Measurements from ENCODE around the gene RBL1.
"Not testable (repeated sequence)": the region's sequence is repeated elsewhere in the genome, so short reads cannot be mapped to it uniquely, and the experiment has no call there.

The RBL1 gene

GRCh38 chr20:36992802-36993334, 102.9 kb downstream of the RBL1 start:
- DNase-seq (ENCODE audit: low spot score) = no peak

DNA sequence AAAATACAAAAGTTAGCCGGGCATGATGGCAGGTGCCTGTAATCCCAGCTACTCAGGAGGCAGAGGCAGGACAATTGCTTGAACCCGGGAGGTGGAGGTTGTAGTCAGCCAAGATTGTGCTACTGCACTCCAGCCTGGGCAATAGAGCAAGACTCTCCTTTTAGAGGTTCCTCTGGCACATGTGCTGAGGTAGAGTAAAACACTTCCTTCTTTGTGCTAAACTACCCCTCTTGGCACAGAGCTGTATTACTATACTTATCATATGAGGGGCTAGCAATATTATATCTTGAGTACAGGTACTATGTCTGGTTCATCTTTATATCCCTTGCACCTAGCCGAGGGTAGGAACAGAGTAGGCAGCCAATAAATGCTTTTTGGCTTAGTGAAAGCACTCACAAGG, 104.1 kb downstream of the RBL1 start:
- DNase-seq (ENCODE audit: low spot score) = no peak

DNA sequence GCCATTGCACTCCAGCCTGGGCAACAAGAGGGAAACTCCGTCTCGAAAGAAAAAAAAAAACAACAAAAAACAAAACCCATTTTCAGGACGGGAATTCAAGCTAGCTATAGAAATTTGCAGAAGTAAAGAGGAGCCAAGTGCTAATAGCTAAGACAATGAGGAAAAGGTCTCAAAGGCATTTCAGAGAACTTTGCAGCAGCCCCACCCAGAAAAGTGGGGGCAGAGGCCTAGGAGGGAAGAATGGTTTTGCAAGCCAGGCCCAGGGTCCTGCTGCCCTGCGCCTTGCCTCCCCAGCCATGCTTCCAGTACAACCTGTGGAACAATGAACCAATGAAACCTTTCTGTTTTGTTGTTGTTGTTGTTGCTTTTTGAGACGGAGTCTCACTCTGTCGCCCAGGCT, 106.0 kb downstream of the RBL1 start:
- DNase-seq (ENCODE audit: low spot score) = no peak

GRCh38 chr20:36988494-36988966, 107.3 kb downstream of the RBL1 start:
- DNase-seq (ENCODE audit: low spot score) = peak; percentile 56

DNA sequence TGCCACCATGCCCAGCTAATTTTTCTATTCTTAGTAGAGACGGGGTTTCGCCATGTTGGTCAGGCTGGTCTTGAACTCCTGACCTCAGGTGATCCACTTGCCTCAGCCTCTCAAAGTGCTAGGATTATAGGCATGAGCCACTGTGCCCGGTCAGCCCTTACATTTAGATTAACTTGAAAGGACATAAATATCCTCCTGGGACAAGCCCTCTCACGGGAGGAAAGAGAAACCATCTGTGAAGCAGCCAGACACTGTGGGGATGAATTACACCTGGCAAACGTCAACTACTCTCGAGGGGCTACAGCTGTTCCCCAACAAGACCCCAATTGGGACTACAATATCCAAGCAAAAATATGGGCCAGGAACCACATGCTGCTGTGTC, 111.5 kb downstream of the RBL1 start:
- no peak for DNase-seq (ENCODE audit: low spot score)

GRCh38 chr20:36975099-36975818, 120.5 kb downstream of the RBL1 start:
- DNase-seq (ENCODE audit: low spot score) = no peak

DNA sequence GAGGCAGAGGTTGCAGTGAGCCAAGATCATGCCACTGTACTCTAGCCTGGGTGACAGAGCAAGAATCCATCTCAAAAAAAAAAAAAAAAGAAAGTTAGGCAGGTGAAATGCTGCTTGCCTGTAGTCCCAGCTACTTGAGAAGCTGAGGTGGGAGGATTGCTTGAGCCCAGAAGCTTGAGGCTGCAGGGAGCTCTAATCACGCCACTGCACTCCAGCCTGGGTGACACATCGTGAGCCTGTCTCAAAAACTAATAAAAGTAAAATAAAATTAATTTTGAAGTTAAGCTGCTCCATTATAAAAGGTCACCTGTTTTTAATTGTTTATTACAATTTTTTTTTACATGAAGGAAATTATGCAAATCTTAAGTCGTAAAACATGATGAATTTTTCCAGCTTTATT, 121.1 kb downstream of the RBL1 start:
- no peak for DNase-seq (ENCODE audit: low spot score)

DNA sequence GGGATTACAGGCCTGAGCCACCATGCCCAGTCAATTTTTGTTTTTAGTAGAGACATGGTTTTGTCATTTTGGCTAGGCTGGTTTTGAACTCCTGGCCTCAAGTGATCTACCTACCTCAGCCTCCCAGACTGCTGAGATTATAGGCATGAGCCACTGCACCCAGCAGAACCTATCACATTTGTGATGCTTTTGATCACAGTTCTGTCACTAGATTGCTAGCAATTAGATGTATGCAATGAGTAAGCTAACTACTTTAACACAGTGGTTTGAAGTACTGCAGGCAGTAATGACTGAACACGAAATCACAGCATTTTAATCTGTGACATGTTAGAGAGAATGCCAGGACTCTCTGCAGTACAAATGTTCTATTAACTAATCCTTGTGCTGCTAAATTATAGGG, 124.7 kb downstream of the RBL1 start:
- DNase-seq (ENCODE audit: low spot score) = no peak

- no peak for DNase-seq (ENCODE audit: low spot score)
These were observed 126.2 kb downstream of the RBL1 start for GRCh38 chr20:36969478-36970186.

GRCh38 chr20:36969051-36969450, 126.7 kb downstream of the RBL1 start:
- DNase-seq (ENCODE audit: low spot score) = no peak

- no peak for DNase-seq (ENCODE audit: low spot score)
These were observed 128.2 kb downstream of the RBL1 start for GRCh38 chr20:36967636-36968035.

DNA sequence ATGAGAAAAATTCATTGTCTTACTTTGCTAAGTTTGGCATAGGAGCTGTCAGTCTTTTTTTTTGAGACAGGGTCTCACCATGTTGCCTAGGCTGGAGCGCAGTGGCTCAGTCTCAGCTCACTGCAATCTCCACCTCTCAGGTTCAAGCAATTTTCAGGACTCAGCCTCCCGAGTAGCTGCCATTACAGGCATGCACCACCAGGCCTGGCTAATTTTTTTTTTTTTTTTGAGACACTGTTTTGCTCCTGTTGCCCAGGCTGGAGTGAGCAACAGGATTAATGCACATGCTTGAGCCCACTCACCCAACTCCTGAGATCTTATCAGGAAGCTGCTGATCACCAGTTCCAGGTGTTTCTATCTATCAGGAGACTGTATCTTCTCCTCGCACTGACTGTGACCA, 128.8 kb downstream of the RBL1 start:
- DNase-seq (ENCODE audit: low spot score) = not testable (repeated sequence)

DNA sequence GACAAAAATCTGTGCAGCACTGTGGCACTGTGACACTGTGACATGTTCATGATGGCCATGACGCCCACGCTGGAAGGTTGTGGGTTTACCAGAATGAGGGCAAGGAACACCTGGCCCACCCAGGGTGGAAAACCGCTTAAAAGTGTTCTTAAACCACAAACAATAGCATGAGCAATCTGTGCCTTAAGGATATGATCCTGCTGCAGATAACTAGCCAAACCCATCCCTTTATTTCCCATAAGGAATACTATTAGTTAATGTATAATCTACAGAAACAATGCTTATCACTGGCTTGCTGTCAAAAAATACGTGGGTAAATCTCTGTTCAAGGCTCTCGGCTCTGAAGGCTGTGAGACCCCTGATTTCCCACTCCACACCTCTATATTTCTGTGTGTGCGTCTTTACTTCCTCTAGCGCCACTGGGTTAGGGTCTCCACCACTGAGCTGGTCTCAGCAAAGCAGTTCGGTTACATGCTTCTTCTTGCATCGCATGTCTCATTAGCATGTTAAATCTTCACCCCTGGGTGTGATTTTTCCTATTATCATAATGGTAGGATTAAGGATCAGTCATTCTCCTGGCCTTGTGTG, 133.3 kb downstream of the RBL1 start:
- not testable (repeated sequence) for DNase-seq (ENCODE audit: low spot score)

DNA sequence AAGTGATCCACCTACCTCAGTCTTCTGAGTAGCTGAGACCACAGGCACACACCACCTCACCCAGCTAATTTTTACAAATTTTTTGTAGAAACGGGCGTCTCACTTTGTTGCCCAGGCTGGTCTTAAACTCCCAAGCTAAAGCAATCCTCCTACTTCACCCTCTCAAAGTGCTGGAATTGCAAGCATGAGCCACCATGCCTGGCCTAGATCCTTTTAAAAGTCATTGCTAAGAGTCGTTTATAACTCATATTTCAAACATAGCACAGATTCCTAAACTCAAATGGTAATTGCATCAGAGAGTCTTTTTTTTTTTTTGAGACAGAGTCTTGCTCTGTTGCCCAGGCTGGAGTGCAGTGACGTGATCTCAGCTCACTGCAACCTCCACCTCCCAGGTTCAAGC, 136.6 kb downstream of the RBL1 start:
- DNase-seq (ENCODE audit: low spot score) = no peak

- no peak for DNase-seq (ENCODE audit: low spot score)
These were observed 137.7 kb downstream of the RBL1 start for GRCh38 chr20:36957875-36958667.

DNA sequence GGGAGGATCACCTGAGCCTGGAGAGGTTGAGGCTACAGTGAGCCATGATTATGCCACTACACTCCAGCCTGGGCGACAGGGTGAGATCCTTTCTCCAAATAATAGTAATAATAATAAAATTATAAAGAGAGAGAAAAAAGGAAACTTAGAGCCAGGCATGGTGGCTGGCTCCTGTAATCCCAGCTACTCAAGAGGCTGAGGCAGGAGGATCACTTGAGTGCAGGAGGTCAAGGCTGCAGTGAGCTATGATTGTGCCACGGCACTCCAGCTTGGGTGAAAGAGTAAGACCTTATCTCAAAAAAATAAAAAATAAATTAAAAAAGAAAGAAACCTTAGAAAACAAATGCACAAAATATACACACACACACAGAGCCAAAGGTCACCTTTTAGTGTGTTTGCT, 139.1 kb downstream of the RBL1 start:
- no peak for DNase-seq (ENCODE audit: low spot score)

- no peak for DNase-seq (ENCODE audit: low spot score)
These were observed 139.8 kb downstream of the RBL1 start for GRCh38 chr20:36956016-36956415.

DNA sequence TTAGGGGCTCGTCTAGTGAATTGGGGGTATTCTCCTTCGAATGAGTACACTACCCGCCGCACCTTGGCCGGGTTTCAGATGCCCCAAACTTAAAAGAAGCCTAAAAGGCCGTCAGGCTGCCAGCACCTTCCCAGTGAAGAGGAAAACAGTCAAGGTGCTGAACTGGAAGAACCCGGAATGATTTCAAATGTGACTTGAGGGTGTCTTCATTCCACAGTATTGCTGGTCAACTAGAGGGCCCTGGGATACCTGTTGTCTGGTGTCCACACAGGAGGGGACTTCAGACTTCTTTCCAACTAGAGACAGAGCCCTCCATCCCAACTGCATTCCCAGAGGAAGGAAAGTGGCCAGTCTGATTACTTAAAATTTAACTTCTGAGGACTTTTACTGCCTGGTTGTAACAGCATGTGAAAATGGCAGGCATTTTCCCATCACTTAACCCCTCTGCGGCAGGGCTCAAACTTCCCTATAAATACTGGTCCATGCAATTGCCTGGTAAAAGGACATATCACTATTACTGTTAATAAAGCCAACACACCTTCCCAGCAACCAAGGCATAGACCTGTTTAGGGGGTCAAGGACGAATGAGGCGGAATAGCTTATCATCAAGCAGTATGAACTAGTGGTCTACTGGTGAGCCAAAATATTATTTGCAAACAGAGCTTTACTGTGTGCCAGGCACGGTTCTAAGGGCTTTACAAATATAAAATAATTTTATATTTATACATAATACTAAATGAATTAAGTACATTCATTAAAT, 143.6 kb downstream of the RBL1 start:
- DNase-seq (ENCODE audit: low spot score) = no peak

GRCh38 chr20:36951198-36951978, 144.4 kb downstream of the RBL1 start, which contains the start of gene SAMHD1:
Gene SAMHD1, minus strand, starts transcription at chr20:36951708. Its CDS starts 65 bp downstream, at chr20:36951643.
- DNase-seq (ENCODE audit: low spot score) = peak; percentile 100

GRCh38 chr20:36950414-36951197, 145.2 kb downstream of the RBL1 start:
- peak; percentile 69 for DNase-seq (ENCODE audit: low spot score)

All from RKO (cell line).